ENCODE results near the gene NUP133. TPM values are rescaled to one million over a fixed set of nuclear protein-coding genes. Genes with fewer than 3 reads are reported as not detected.
"Not testable (repeated sequence)": the region's sequence is repeated elsewhere in the genome, so short reads cannot be mapped to it uniquely, and the experiment has no call there.

NUP133 gene
- polyA plus RNA-seq, 6 donors from 2014 or later, result 17.7 to 20.9 (median 20.2) TPM

GRCh38 chr1:229412810-229413209 lies 95.3 kb downstream of the NUP133 start:
- not testable (repeated sequence) for H3K4me3 Mint-ChIP-seq; H3K9me3 Mint-ChIP-seq; ATAC-seq (ENCODE audit: low read depth in 2 of 2); H3K36me3 Mint-ChIP-seq; DNase-seq; H3K27ac Mint-ChIP-seq
- Mint-ChIP-seq H3K27me3 (peaks cover 31 to 34% (median 32%) of the 10 kb centered on the region in 3 donors), H3K4me1 (peaks cover 11 to 16% (median 12%) of the 10 kb centered on the region in 3 donors)

GRCh38 chr1:229412056-229412455 lies 96.1 kb downstream of the NUP133 start:
- Mint-ChIP-seq H3K9me3 (no peaks in the 10 kb centered on the region), H3K27me3 (peaks cover 35 to 37% (median 37%) of the 10 kb centered on the region in 3 donors), H3K4me3 (no peak overlapping the region), H3K27ac (no peak overlapping the region), H3K4me1 (peaks cover 14 to 23% (median 16%) of the 10 kb centered on the region in 3 donors), H3K36me3 (no peaks in the 10 kb centered on the region)
- ATAC-seq (ENCODE audit: low read depth in 2 of 2) (no peak), DNase-seq (no peak)

- H3K27ac Mint-ChIP-seq, result no peak overlapping the region
- no peaks in the 10 kb centered on the region for H3K9me3 Mint-ChIP-seq
- no peaks in the 10 kb centered on the region for H3K36me3 Mint-ChIP-seq
- peaks cover 40 to 43% (median 42%) of the 10 kb centered on the region in 3 donors for H3K27me3 Mint-ChIP-seq
- ATAC-seq (ENCODE audit: low read depth in 2 of 2) (no peak), DNase-seq (no peak)
- no peak overlapping the region for H3K4me3 Mint-ChIP-seq
- peaks cover 19 to 28% (median 22%) of the 10 kb centered on the region in 3 donors for H3K4me1 Mint-ChIP-seq
Measured at GRCh38 chr1:229411434-229412055, 96.6 kb downstream of the NUP133 start.

- Mint-ChIP-seq H3K4me1 (peaks cover 20 to 28% (median 23%) of the 10 kb centered on the region in 3 donors), H3K27ac (peak overlapping the region in 2 of 6 donors; percentile 9 to 35), H3K4me3 (peak overlapping the region in 3 of 8 donors; percentile 57 to 77 (median 70)), H3K9me3 (no peaks in the 10 kb centered on the region), H3K27me3 (peaks cover 42 to 47% (median 46%) of the 10 kb centered on the region in 3 donors), H3K36me3 (no peaks in the 10 kb centered on the region)
- ATAC-seq (ENCODE audit: low read depth in 2 of 2), result peak in 1 of 2 donors; percentile 21
- DNase-seq, result no peak
Measured at GRCh38 chr1:229410692-229411433, 97.3 kb downstream of the NUP133 start.

GRCh38 chr1:229410370-229410691 lies 97.8 kb downstream of the NUP133 start:
- DNase-seq (no peak), ATAC-seq (ENCODE audit: low read depth in 2 of 2) (peak; percentile 63 to 70)
- Mint-ChIP-seq H3K4me3 (peak overlapping the region in 3 of 8 donors; percentile 43 to 77 (median 70)), H3K27ac (peak overlapping the region in 1 of 6 donors; percentile 33), H3K27me3 (peaks cover 47 to 53% (median 52%) of the 10 kb centered on the region in 3 donors), H3K9me3 (no peaks in the 10 kb centered on the region), H3K36me3 (no peaks in the 10 kb centered on the region), H3K4me1 (peaks cover 20 to 28% (median 23%) of the 10 kb centered on the region in 3 donors)

GRCh38 chr1:229409616-229410369 lies 98.3 kb downstream of the NUP133 start:
- no peak for DNase-seq
- Mint-ChIP-seq H3K9me3 (no peaks in the 10 kb centered on the region), H3K27me3 (peaks cover 52 to 58% (median 57%) of the 10 kb centered on the region in 3 donors), H3K4me3 (peak overlapping the region in 5 of 8 donors; percentile 23 to 77 (median 51)), H3K4me1 (peaks cover 20 to 28% (median 23%) of the 10 kb centered on the region in 3 donors), H3K36me3 (no peaks in the 10 kb centered on the region), H3K27ac (peak overlapping the region in 1 of 6 donors; percentile 33)
- no peak for ATAC-seq (ENCODE audit: low read depth in 2 of 2)

- ATAC-seq (ENCODE audit: low read depth in 2 of 2) (no peak), DNase-seq (no peak)
- Mint-ChIP-seq H3K9me3 (peaks cover 0 to 2% (median 0%) of the 10 kb centered on the region in 7 donors), H3K27ac (no peak overlapping the region), H3K4me1 (peaks cover 20 to 28% (median 23%) of the 10 kb centered on the region in 3 donors), H3K36me3 (no peaks in the 10 kb centered on the region), H3K27me3 (peaks cover 52 to 68% (median 66%) of the 10 kb centered on the region in 3 donors), H3K4me3 (peak overlapping the region in 2 of 8 donors; percentile 3 to 23)
Measured at GRCh38 chr1:229408458-229409037, 99.6 kb downstream of the NUP133 start.

- ATAC-seq (ENCODE audit: low read depth in 2 of 2) (peak; percentile 34 to 52), DNase-seq (peak; percentile 15)
- Mint-ChIP-seq H3K27ac (peak overlapping the region in 1 of 6 donors; percentile 45), H3K4me1 (peaks cover 20 to 28% (median 23%) of the 10 kb centered on the region in 3 donors), H3K4me3 (peak overlapping the region; percentile 49 to 91 (median 84)), H3K9me3 (peaks cover 0 to 3% (median 0%) of the 10 kb centered on the region in 7 donors), H3K36me3 (no peaks in the 10 kb centered on the region), H3K27me3 (peaks cover 57 to 78% (median 77%) of the 10 kb centered on the region in 3 donors)
Measured at GRCh38 chr1:229407206-229408026, 100.7 kb downstream of the NUP133 start.

GRCh38 chr1:229406798-229407197 lies 101.3 kb downstream of the NUP133 start:
- Mint-ChIP-seq H3K27me3 (peaks cover 55 to 84% (median 83%) of the 10 kb centered on the region in 3 donors), H3K4me3 (peak overlapping the region; percentile 49 to 91 (median 84)), H3K36me3 (no peaks in the 10 kb centered on the region), H3K4me1 (peaks cover 20 to 28% (median 23%) of the 10 kb centered on the region in 3 donors), H3K9me3 (peaks cover 0 to 3% (median 0%) of the 10 kb centered on the region in 7 donors), H3K27ac (peak overlapping the region in 1 of 6 donors; percentile 45)
- ATAC-seq (ENCODE audit: low read depth in 2 of 2), result no peak
- DNase-seq, result no peak

- peaks cover 0 to 3% (median under 1%) of the 10 kb centered on the region in 7 donors for H3K9me3 Mint-ChIP-seq
- H3K36me3 Mint-ChIP-seq, result no peaks in the 10 kb centered on the region
- DNase-seq (no peak), ATAC-seq (ENCODE audit: low read depth in 2 of 2) (no peak)
- H3K4me3 Mint-ChIP-seq, result no peak overlapping the region
- H3K27ac Mint-ChIP-seq, result no peak overlapping the region
- H3K4me1 Mint-ChIP-seq, result peaks cover 9 to 12% (median 11%) of the 10 kb centered on the region in 3 donors
- H3K27me3 Mint-ChIP-seq, result peaks cover 49 to 76% (median 73%) of the 10 kb centered on the region in 3 donors
Measured at GRCh38 chr1:229403573-229403972, 104.6 kb downstream of the NUP133 start.

GRCh38 chr1:229402993-229403392 lies 105.1 kb downstream of the NUP133 start:
- ATAC-seq (ENCODE audit: low read depth in 2 of 2), result no peak
- H3K4me3 Mint-ChIP-seq, result peak overlapping the region in 1 of 8 donors; percentile 1
- H3K4me1 Mint-ChIP-seq, result peaks cover 9 to 12% (median 11%) of the 10 kb centered on the region in 3 donors
- H3K36me3 Mint-ChIP-seq, result no peaks in the 10 kb centered on the region
- no peak overlapping the region for H3K27ac Mint-ChIP-seq
- peaks cover 49 to 73% (median 73%) of the 10 kb centered on the region in 3 donors for H3K27me3 Mint-ChIP-seq
- no peak for DNase-seq
- H3K9me3 Mint-ChIP-seq, result peaks cover 0 to 3% (median 2%) of the 10 kb centered on the region in 7 donors

- DNase-seq; H3K4me3 Mint-ChIP-seq; H3K36me3 Mint-ChIP-seq; H3K9me3 Mint-ChIP-seq; ATAC-seq (ENCODE audit: low read depth in 2 of 2); H3K27ac Mint-ChIP-seq; H3K4me1 Mint-ChIP-seq: not testable (repeated sequence)
- peaks cover 53 to 68% (median 66%) of the 10 kb centered on the region in 3 donors for H3K27me3 Mint-ChIP-seq
Measured at GRCh38 chr1:229402329-229402728, 105.8 kb downstream of the NUP133 start.
